Hypothalamus (tissue), 51 donors: Measurements from ENCODE around the gene ATP6V1F.

Source experiments
- DNase-seq, 51 donors: peaks; one replicate each; lab custom pipeline; 2025; lab: John Stamatoyannopoulos, UW

ATP6V1F gene

GRCh38 chr7:128867241-128867640 lies 4.6 kb downstream of the ATP6V1F start:
- no peak for DNase-seq

- peak in 2 of 51 donors; percentile 4 to 8 for DNase-seq
Measured at GRCh38 chr7:128867842-128868623, 5.4 kb downstream of the ATP6V1F start.

GRCh38 chr7:128868624-128869137 lies 6.0 kb downstream of the ATP6V1F start:
- no peak for DNase-seq

- peak in 38 of 51 donors; percentile 2 to 57 (median 24) for DNase-seq
Measured at GRCh38 chr7:128869138-128869943, 6.7 kb downstream of the ATP6V1F start.

GRCh38 chr7:128869944-128870285 lies 7.3 kb downstream of the ATP6V1F start:
- no peak for DNase-seq

- DNase-seq: no peak
Measured at GRCh38 chr7:128871050-128871449, 8.4 kb downstream of the ATP6V1F start.

GRCh38 chr7:128872394-128872824 lies 9.8 kb downstream of the ATP6V1F start:
- DNase-seq: no peak

- peak in 2 of 51 donors; percentile 9 to 35 for DNase-seq
Measured at GRCh38 chr7:128873234-128873633, 10.6 kb downstream of the ATP6V1F start.

GRCh38 chr7:128874140-128875031 lies 11.7 kb downstream of the ATP6V1F start:
- no peak for DNase-seq

GRCh38 chr7:128875523-128875948 lies 12.9 kb downstream of the ATP6V1F start:
- DNase-seq: no peak

- no peak for DNase-seq
Measured at GRCh38 chr7:128876127-128876526, 13.5 kb downstream of the ATP6V1F start.

GRCh38 chr7:128876586-128876977 lies 13.9 kb downstream of the ATP6V1F start:
- DNase-seq: no peak

- DNase-seq: no peak
Measured at GRCh38 chr7:128876978-128877755, 14.5 kb downstream of the ATP6V1F start.

- DNase-seq: no peak
Measured at GRCh38 chr7:128877756-128878120, 15.1 kb downstream of the ATP6V1F start.

- no peak for DNase-seq
Measured at GRCh38 chr7:128878226-128879105, 15.8 kb downstream of the ATP6V1F start.

- no peak for DNase-seq
Measured at GRCh38 chr7:128879461-128879938, 16.8 kb downstream of the ATP6V1F start.

GRCh38 chr7:128879939-128880746 lies 17.5 kb downstream of the ATP6V1F start:
- DNase-seq: peak in 45 of 51 donors; percentile 4 to 86 (median 50)
